SK-N-SH treated with all-trans-retinoic acid at 6 μM for 48 hours (cell line): ENCODE measurements around the gene WDR55.

ENCODE experiments used
- ARNTL ChIP-seq: fragments of 450-650 bp; formaldehyde crosslinking; IDR thresholded peaks from 2 replicates; pipeline ENCODE4 v1.5.0; 2020; ENCODE audit warnings: low read depth, mild to moderate bottlenecking, moderate library complexity, borderline replicate concordance
- CREB5 ChIP-seq: fragments of 250-450 bp; sonication (Bioruptor Pico); IDR thresholded peaks from 2 replicates; pipeline ENCODE4 v1.5.1; 2020; ENCODE audit warnings: low read depth, mild to moderate bottlenecking, moderate library complexity
- ESRRG ChIP-seq: fragments of 250-450 bp; sonication (Bioruptor Pico); IDR thresholded peaks from 2 replicates; pipeline ENCODE4 v1.6.1; 2021; ENCODE audit warnings: mild to moderate bottlenecking
- PATZ1 ChIP-seq: fragments of 250-450 bp; sonication (Bioruptor Pico); IDR thresholded peaks from 2 replicates; pipeline ENCODE4 v1.8.0; 2020; ENCODE audit warnings: mild to moderate bottlenecking, moderate library complexity, borderline replicate concordance
- PPARA ChIP-seq: fragments of 250-450 bp; sonication (Bioruptor Pico); IDR thresholded peaks from 2 replicates; pipeline ENCODE4 v1.5.0; 2020; ENCODE audit warnings: mild to moderate bottlenecking, borderline replicate concordance
- ZFP3 ChIP-seq: fragments of 250-450 bp; sonication (Bioruptor Pico); IDR thresholded peaks from 2 replicates; pipeline ENCODE4 v1.5.0; 2020; ENCODE audit warnings: mild to moderate bottlenecking, moderate library complexity
- ZNF565 ChIP-seq: fragments of 450-650 bp; formaldehyde crosslinking; conservative IDR thresholded peaks from 2 replicates; pipeline ENCODE4 v1.5.0; 2020; ENCODE audit warnings: low read depth, mild to moderate bottlenecking, moderate library complexity
- ZNF70 ChIP-seq: fragments of 450-650 bp; formaldehyde crosslinking; IDR thresholded peaks from 2 replicates; pipeline ENCODE4 v1.5.0; 2020; ENCODE audit warnings: mild to moderate bottlenecking, moderate library complexity

- TF ChIP-seq ZFP3 (CRISPR knock-in tag) (no peak), CREB5 (CRISPR knock-in tag) (no peak), ZNF565 (CRISPR knock-in tag) (no peak), ESRRG (CRISPR knock-in tag) (no peak), PATZ1 (CRISPR knock-in tag) (no peak), ARNTL (CRISPR knock-in tag) (no peak), PPARA (no peak), ZNF70 (CRISPR knock-in tag) (no peak)
Observed at GRCh38 chr5:140658870-140659269, 5.8 kb upstream of the WDR55 start.
